Activated CD8-positive, alpha-beta memory T cell treated with anti-CD3 and anti-CD28 coated beads for 36 hours (primary cell): Measurements from ENCODE around the gene NPRL2. TPM values are rescaled to one million over a fixed set of nuclear protein-coding genes. Genes with fewer than 3 reads are reported as not detected.

ENCODE experiments used
- CTCF ChIA-PET: fragments of 350-600 bp; sonication (Branson Sonifier 250); formaldehyde crosslinking; loops from one replicate; lab custom pipeline; 2021; ENCODE audit warnings: antibody characterized with exemption; lab: Charles Lee
- POLR2A ChIA-PET: fragments of 350-600 bp; sonication (Branson Sonifier 250); formaldehyde crosslinking; loops from one replicate; lab custom pipeline; 2021; ENCODE audit warnings: antibody characterized with exemption; lab: Charles Lee
- total RNA-seq, 2 experiments: library from RNA; stranded (reverse); gene quantifications; one replicate each; pipeline ENCODE4 v1.2.3, GENCODE V29; 2021

The NPRL2 gene
- total RNA-seq, 2 experiments from 2014 or later = 39.5 to 46.6 TPM

GRCh38 chr3:50340147-50340447 is 10.5 kb downstream of the NPRL2 start:
- POLR2A ChIA-PET = interaction anchor here (1.1 to 1.9 kb wide), 5 partner anchors 8 to 270 kb away, joined by 7 to 20 read pairs (median 10); partner anchors contain the start of genes CYB561D2, HYAL3, NAA80 and NPRL2

DNA sequence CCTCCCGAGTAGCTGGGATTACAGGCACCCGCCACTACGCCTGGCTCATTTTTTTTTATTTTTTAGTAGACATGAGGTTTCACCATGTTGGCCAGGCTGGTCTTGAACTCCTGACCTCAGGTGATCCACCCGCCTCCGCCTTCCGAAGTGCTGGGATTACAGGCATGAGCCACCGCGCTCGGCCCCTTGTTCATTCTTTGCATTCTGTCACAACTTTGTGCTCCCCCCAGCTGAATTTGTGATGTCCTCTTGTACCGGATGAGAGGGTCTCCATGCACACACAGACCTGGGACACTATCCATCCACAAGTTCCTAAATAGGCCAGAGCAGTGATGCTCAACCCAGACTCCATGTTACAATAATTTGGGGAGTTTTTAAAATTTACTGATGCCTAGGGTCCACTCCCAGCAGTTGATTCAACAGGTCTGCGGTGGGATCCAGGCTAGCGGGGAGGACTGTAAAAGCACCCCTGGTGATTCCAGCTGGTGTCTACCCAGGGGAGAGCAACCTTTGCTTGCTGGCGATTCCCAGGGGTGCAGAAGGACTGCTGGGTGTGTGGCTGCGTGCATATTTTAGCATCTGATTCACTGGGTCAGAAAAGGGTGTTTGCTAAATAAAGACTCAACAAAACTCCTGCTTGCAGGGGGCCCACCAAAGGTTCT is 11.0 kb downstream of the NPRL2 start:
- POLR2A ChIA-PET = interaction anchor here (1.8 to 3.2 kb wide), 3 partner anchors 11 to 270 kb away, joined by 8 to 28 read pairs (median 10); partner anchors contain the start of genes CYB561D2, HYAL3, NAA80 and NPRL2
- CTCF ChIA-PET = interaction anchor here (0.7 to 2.2 kb wide), 3 partner anchors 10 to 270 kb away, joined by 3 to 10 read pairs (median 4); partner anchors contain the start of genes CYB561D2 and NPRL2

More at GRCh38 chr3:50340147-50340447, 10.5 kb downstream of the NPRL2 start:
- CTCF ChIA-PET = interaction anchor here (2.2 kb wide), 1 partner anchor 10 kb away, joined by 10 read pairs; the partner anchor contains the start of genes CYB561D2 and NPRL2

- ChIA-PET POLR2A (interaction anchor here (0.7 to 3.6 kb wide), 5 partner anchors 11 to 277 kb away, joined by 6 to 28 read pairs (median 17); partner anchors contain the start of genes CYB561D2, HYAL3, NAA80 and NPRL2), CTCF (interaction anchor here (0.7 to 3.4 kb wide), 7 partner anchors 10 to 271 kb away, joined by 3 to 35 read pairs (median 4); partner anchors contain the start of genes CYB561D2, GNAI2 and NPRL2)
These were observed 11.6 kb downstream of the NPRL2 start for GRCh38 chr3:50338965-50339364.

DNA sequence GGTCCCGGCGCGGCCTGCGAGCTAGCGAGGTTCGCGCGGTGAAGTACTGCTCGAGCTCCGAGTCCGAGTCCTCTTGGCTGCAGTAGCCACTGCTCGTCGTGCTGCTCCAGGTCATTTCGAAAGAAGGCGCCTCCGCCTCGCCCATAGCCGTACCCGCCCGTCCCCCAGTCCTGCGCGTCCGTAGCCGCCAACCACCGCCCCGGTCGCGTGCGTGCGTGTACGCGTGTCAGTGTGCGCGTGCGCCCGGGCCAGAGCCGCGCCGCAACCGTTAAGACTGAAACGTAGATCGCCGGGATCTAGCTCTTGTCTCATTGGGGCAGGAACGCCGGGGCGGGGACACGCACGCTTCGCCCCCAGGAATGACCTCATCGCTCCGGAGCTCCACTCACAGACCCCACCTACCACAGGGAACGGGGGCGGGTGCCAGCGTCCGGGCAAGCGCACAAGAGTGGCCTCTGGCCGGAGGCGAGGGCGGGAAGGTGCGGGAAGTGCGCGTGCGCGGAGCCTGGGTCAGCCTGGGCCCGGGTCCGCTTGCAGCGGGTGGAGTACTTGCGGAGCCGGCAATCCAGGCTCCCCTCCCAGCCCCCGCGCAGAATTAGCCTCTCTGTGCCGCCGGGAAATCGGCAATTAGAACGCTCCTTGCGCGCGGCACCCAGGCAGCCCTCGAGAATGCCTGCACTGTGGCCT is 13.3 kb downstream of the NPRL2 start:
- CTCF ChIA-PET = interaction anchor here (0.5 to 3.4 kb wide), 10 partner anchors 8 to 404 kb away, joined by 3 to 35 read pairs (median 4); partner anchors contain the start of genes CYB561D2, GNAI2, HYAL3 and IFRD2
- POLR2A ChIA-PET = interaction anchor here (0.6 to 3.6 kb wide), 23 partner anchors 9 to 274 kb away, joined by 3 to 28 read pairs (median 4); partner anchors contain the start of genes CISH, CYB561D2, GNAI2 and HEMK1

GRCh38 chr3:50336452-50337174 is 14.0 kb downstream of the NPRL2 start:
- ChIA-PET CTCF (interaction anchor here (0.5 to 3.4 kb wide), 13 partner anchors 9 to 403 kb away, joined by 3 to 35 read pairs (median 3); partner anchors contain the start of genes CYB561D2, GNAI2, HYAL3 and IFRD2), POLR2A (interaction anchor here (0.6 to 3.6 kb wide), 19 partner anchors 8 to 275 kb away, joined by 3 to 28 read pairs (median 5); partner anchors contain the start of genes CISH, CYB561D2, GNAI2 and HEMK1)

DNA sequence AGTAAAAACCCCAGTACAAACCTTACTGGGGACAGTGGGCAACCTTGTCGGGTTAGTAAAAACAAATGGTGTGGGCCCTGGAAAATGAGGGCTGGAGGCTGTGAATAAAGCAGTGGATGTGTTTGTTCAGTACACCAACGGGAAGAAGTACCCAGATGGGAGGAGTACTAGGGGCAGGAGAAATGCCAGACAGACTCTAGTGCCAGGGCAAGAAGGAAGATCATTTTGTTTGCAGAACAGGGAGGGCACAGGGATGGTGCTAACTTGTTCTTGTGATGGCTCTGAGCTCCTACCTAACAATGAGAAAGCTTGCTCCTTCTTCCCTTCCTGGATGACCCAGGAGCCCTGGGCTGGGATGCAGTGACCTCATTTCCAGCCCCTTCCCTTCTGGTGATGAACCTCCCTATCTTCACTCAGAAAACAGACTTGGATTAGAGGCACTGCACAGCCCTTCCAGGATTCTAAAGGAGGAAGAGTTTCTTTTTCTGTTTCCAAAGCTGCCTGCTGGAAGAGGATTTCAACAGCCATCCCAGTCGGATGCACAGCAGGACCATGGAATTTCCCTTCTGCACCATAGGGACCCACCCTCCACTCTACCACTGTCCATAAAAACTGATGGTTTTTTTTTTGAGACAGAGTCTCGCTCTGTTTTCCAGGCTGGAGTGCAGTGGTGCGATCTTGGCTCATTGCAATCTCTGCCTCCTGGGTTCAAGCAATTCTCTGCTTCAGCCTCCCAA is 16.1 kb downstream of the NPRL2 start:
- POLR2A ChIA-PET = interaction anchor here (1.0 to 1.9 kb wide), 2 partner anchors 16 to 35 kb away, joined by 3 to 6 read pairs; partner anchors contain the start of genes HYAL3 and NAA80
- CTCF ChIA-PET = interaction anchor here (1.0 to 2.1 kb wide), 3 partner anchors 10 to 62 kb away, joined by 3 to 8 read pairs (median 4); no protein-coding TSS in a partner anchor

DNA sequence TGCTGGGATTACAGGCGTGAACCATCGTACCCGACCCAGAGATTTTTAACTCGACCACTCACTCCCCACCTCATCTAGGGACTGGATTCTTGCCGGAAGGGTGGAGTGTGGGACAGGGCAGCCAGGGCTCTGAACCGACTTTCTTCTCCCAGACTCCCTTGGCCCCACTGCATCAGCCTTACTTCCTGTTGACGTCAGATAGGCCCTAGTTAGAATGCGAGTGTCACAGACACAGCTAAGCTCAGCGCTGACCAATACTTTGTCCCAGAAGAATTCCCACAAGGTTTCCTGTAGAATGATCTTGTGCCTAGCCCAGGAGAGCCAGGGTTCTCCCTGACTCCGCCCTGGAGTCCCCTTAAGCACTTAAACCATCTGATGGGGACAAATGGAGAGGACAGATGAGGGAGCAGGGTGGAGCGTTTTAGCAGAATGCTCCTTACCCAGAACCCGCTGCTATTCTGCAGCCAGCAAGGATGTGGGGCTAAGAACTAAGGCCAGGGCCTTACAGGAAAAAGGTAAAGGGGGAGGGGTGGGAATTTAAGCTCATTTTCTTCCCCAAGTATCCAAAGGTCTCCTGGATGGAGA is 16.7 kb downstream of the NPRL2 start:
- ChIA-PET CTCF (interaction anchor here (1.0 to 2.1 kb wide), 3 partner anchors 9 to 61 kb away, joined by 3 to 8 read pairs (median 4); no protein-coding TSS in a partner anchor), POLR2A (interaction anchor here (1.0 to 1.9 kb wide), 2 partner anchors 15 to 35 kb away, joined by 3 to 6 read pairs; partner anchors contain the start of genes HYAL3 and NAA80)

GRCh38 chr3:50331364-50331907 is 19.1 kb downstream of the NPRL2 start:
- CTCF ChIA-PET = no interaction called here
- POLR2A ChIA-PET = interaction anchor here (2.0 kb wide), 1 partner anchor 9 kb away, joined by 7 read pairs; the partner anchor contains the start of gene RASSF1

DNA sequence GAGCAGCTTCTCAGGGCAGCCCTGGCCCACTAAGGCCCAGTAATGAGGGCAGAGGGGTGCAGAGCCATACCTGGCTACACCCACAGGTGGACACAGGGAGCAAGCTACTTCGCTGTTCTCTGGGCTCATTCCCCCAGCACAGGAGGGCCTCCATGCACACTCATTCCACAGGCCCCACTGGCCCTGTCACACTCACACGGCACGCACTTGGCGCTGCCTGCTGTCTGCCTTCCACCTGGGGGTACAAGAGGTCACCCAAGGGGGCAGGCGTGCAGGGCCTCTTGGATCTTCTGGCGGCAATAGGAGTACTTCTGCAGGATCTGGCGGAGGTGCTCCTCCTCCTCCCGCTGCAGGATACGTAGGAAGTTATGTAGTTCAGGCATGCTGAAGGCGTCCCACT is 20.2 kb downstream of the NPRL2 start:
- ChIA-PET CTCF (interaction anchor here (0.8 kb wide), 1 partner anchor 17 kb away, joined by 4 read pairs; no protein-coding TSS in a partner anchor), POLR2A (interaction anchor here (0.7 to 0.8 kb wide), 2 partner anchors 11 to 20 kb away, joined by 3 read pairs; partner anchors contain the start of genes CYB561D2, NPRL2 and RASSF1)

DNA sequence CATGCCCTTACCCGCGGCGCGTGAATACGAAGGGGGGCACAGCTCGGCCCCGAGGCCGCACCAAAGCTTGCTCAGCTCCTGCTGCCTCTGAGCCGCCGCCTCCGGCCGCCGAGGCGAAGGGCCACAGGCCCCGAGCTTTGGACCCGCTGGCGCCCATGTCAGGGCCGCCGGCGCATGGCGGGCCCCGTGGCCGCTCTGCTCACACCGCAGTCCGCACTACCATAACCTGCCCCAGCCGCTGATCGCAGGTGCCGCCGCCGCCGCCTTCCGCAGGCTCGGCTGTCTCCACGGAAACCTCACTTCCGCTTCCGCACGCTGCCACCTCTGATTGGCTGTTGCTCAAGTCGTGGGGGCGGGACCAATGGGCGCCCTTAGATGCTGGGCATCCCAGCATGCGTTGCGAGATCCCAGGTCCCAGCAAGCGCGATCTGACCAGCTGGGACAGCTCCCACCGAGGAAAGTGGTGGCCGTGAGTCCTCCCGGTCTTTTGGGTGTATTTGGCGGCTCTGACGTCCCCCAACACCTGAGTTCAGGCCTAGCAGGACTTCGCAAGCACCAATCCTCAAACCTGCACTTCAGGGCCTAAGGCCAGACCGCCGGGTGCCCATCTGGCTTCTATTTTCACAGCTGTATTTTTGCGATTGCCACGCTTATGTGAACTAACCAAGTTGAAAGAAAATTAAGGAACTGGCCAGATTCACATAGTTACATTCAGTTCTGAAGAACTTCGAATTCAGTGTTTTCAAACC is 22.5 kb downstream of the NPRL2 start, which contains the start of gene TUSC2:
TSS of gene TUSC2 (minus strand) at position 281 of the 749 bp plus-strand sequence. CDS start at position 157, 124 bp downstream.
- CTCF ChIA-PET = interaction anchor here (0.6 to 1.7 kb wide), 9 partner anchors 9 to 100 kb away, joined by 3 to 7 read pairs (median 3); partner anchors contain the start of genes IFRD2 and RASSF1

DNA sequence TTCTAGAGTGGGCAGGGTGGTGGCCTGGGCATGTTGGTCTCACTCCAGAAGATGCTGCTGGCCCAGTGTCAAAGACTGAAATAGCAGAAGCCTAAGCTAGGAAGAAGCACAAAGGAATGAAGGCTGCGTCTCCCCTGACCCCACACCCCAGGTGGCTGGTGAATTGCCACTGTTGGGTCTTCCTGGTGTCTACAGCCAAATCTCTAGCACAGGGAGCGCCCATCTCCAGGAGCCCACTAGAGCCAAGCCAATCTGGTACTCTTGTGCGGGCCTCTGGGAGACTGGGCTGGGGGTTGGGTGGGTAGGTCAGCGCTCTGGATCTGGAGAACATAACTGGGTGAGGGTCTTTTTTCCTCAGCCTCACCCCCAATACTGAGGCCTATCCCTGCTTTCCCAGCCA is 23.4 kb downstream of the NPRL2 start:
- POLR2A ChIA-PET = interaction anchor here (1.2 to 2.6 kb wide), 4 partner anchors 10 to 28 kb away, joined by 6 to 28 read pairs (median 10); partner anchors contain the start of genes CYB561D2, HYAL3, NAA80 and NPRL2

More for the DNA sequence above, 22.5 kb downstream of the NPRL2 start, which contains the start of gene TUSC2:
- POLR2A ChIA-PET = interaction anchor here (0.6 to 2.6 kb wide), 10 partner anchors 9 to 608 kb away, joined by 3 to 28 read pairs (median 6); partner anchors contain the start of genes CYB561D2, HYAL3, IFRD2 and NAA80

DNA sequence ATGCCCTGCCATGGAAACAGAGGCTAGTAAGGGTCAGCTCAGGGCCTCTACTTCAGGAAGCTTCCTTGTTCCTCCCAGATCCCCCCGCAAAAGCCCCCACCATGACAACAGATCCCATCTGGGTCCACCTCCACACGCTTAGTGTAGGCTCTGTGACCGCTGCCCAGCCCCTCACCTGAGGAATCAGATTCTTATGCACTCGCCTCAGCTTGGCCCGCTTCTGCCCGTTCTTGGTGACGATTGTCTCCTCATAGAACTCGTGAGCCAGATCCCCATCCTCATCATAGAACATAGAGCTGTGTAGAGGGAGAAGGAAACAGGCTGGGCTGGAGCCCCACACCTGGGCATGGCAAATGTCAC is 24.4 kb downstream of the NPRL2 start:
- ChIA-PET CTCF (no interaction called here), POLR2A (no interaction called here)

More for the DNA sequence above, 23.4 kb downstream of the NPRL2 start:
- CTCF ChIA-PET = interaction anchor here (0.6 to 1.7 kb wide), 9 partner anchors 10 to 99 kb away, joined by 3 to 7 read pairs (median 3); partner anchors contain the start of genes IFRD2 and RASSF1

DNA sequence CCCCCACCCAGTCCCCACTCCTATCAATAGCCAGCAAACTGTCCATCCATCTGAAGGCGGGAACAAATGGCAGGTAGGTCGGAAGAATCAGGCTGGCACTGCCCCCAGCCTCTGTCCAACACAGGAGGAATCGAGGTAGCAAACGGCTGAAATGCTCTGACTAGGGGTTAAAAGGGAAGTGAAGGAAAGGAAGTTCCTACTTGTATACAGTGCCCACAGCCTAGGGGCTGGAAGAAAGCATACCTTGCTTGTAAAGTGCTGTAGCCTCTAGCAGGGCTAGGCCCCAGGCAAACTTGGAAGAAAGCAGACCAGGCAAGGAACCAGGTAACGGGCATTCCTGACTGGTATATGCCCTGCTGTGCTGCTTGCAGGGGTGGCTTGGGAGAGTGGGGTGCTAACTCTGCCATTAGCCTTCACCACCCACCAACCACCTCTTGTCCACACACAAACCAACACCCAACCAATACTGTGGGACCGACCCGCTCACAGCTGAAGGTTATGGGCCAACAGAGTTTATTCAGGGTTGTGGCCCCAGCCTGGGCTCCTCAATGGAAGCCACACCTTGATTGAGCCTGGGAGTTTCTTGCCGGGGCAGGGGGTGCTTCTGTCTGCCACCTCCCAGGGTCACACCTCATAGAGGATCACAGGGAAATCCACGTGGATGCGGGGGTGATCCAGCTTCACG is 24.9 kb downstream of the NPRL2 start:
- ChIA-PET CTCF (interaction anchor here (0.6 kb wide), 1 partner anchor 489 kb away, joined by 5 read pairs; no protein-coding TSS in a partner anchor), POLR2A (no interaction called here)

- CTCF ChIA-PET = interaction anchor here (0.6 to 2.7 kb wide), 10 partner anchors 8 to 489 kb away, joined by 3 to 11 read pairs (median 4); partner anchors contain the start of genes HYAL1, HYAL3 and NAA80
- POLR2A ChIA-PET = interaction anchor here (0.6 to 0.7 kb wide), 2 partner anchors 27 to 337 kb away, joined by 4 read pairs; no protein-coding TSS in a partner anchor
These were observed 25.5 kb downstream of the NPRL2 start for GRCh38 chr3:50325113-50325480.
